Breast epithelium (tissue), 3 donors: Measurements from ENCODE around the gene GOLT1A.

Experiments
- POLR2A ChIP-seq: fragments of 450-650 bp; IDR thresholded peaks from one replicate; pipeline ENCODE4 v1.6.1; 2016; ENCODE audit warnings: antibody characterized with exemption, mild to moderate bottlenecking, moderate library complexity
- POLR2AphosphoS5 ChIP-seq, 3 donors: sonication (generic); formaldehyde crosslinking; IDR thresholded peaks; one replicate each; pipeline ENCODE4 v1.6.1; 2017; ENCODE audit warnings: antibody characterized with exemption in 3 of 3
- TF ChIP-seq, protein P1 (sequence below), 3 donors: fragments of 450-650 bp; IDR thresholded peaks; one replicate each; pipeline ENCODE4 v1.5.1; 2016 to 2017; ENCODE audit warnings: antibody characterized with exemption in 3 of 3, mild to moderate bottlenecking in 3 of 3, moderate library complexity in 3 of 3

DNA sequence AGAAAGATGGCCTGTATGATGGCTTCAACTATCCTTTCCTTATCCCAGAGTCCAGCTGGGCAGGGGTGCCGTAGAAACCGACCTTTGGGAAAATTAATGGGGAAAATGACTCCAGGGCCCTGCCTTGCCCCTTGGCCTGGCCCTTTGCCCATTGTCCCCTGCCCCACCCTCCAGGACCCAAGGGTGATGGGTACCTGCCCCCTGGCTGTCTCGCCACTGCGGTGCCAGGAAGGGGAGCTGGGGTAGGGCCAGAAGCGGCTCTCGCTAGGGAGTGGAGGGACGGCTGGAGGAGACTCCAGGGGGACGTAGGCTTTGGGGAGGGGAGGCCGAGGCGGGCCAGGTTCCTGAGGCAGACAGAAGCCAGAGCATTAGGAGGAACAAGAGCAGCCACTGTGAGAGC, 29.1 kb upstream of the GOLT1A start:
- TF ChIP-seq, protein P1, sequence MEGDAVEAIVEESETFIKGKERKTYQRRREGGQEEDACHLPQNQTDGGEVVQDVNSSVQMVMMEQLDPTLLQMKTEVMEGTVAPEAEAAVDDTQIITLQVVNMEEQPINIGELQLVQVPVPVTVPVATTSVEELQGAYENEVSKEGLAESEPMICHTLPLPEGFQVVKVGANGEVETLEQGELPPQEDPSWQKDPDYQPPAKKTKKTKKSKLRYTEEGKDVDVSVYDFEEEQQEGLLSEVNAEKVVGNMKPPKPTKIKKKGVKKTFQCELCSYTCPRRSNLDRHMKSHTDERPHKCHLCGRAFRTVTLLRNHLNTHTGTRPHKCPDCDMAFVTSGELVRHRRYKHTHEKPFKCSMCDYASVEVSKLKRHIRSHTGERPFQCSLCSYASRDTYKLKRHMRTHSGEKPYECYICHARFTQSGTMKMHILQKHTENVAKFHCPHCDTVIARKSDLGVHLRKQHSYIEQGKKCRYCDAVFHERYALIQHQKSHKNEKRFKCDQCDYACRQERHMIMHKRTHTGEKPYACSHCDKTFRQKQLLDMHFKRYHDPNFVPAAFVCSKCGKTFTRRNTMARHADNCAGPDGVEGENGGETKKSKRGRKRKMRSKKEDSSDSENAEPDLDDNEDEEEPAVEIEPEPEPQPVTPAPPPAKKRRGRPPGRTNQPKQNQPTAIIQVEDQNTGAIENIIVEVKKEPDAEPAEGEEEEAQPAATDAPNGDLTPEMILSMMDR (IDR thresholded peaks at IDR 0.05): no peak
- no peak for TF ChIP-seq POLR2A
- TF ChIP-seq POLR2AphosphoS5 (IDR thresholded peaks at IDR 0.05): no peak
